Retina (tissue), 1 donor: ENCODE results near the gene RPL6.
A peak's percentile ranks its signal among the peaks of the same experiment; 100 is the strongest.
"Not testable (repeated sequence)": the region's sequence is repeated elsewhere in the genome, so short reads cannot be mapped to it uniquely, and the experiment has no call there.

Experiments used
- DNase-seq: peaks from one replicate; pipeline ENCODE4 v3.0.0-alpha.2; 2016

Gene RPL6

GRCh38 chr12:112419297-112420133, 10.1 kb upstream of the RPL6 start:
- peak; percentile 53 for DNase-seq

GRCh38 chr12:112418608-112419296, 9.3 kb upstream of the RPL6 start, which contains the start of gene PTPN11:
TSS of gene PTPN11 (plus strand) at chr12:112418947. CDS start at chr12:112419112, 165 bp downstream.
- peak; percentile 96 for DNase-seq

GRCh38 chr12:112418273-112418607, 8.8 kb upstream of the RPL6 start:
- no peak for DNase-seq

- DNase-seq, result not testable (repeated sequence)
Measured at GRCh38 chr12:112415457-112415856, 6.1 kb upstream of the RPL6 start.

- no peak for DNase-seq
Measured at GRCh38 chr12:112413855-112414625, 4.6 kb upstream of the RPL6 start.

- no peak for DNase-seq
Measured at GRCh38 chr12:112409906-112410244, 470 bp upstream of the RPL6 start.

GRCh38 chr12:112408621-112409020, 784 bp downstream of the RPL6 start:
- no peak for DNase-seq

GRCh38 chr12:112407683-112408082, 1.7 kb downstream of the RPL6 start:
- not testable (repeated sequence) for DNase-seq

GRCh38 chr12:112406519-112407488, 2.6 kb downstream of the RPL6 start:
- DNase-seq, result no peak

GRCh38 chr12:112401903-112402498, 7.4 kb downstream of the RPL6 start:
- no peak for DNase-seq

GRCh38 chr12:112401054-112401453, 8.4 kb downstream of the RPL6 start:
- DNase-seq, result no peak

- no peak for DNase-seq
Measured at GRCh38 chr12:112393328-112393727, 16.1 kb downstream of the RPL6 start.

GRCh38 chr12:112389922-112390654, 19.3 kb downstream of the RPL6 start:
- DNase-seq, result not testable (repeated sequence)

- no peak for DNase-seq
Measured at GRCh38 chr12:112389228-112389627, 20.2 kb downstream of the RPL6 start.

GRCh38 chr12:112386726-112387125, 22.7 kb downstream of the RPL6 start:
- no peak for DNase-seq

GRCh38 chr12:112382866-112383265, 26.5 kb downstream of the RPL6 start:
- DNase-seq, result no peak

GRCh38 chr12:112381883-112382796, 27.3 kb downstream of the RPL6 start, which contains the start of gene HECTD4:
TSS of gene HECTD4 (minus strand) at chr12:112382431. CDS start at chr12:112382128, 303 bp downstream.
- DNase-seq, result peak; percentile 94

GRCh38 chr12:112381406-112381882, 28.0 kb downstream of the RPL6 start:
- peak; percentile 61 for DNase-seq

GRCh38 chr12:112380663-112381405, 28.6 kb downstream of the RPL6 start:
- DNase-seq, result peak; percentile 70
